ENCODE measurements around the gene NKX6-2.

The NKX6-2 gene

DNA sequence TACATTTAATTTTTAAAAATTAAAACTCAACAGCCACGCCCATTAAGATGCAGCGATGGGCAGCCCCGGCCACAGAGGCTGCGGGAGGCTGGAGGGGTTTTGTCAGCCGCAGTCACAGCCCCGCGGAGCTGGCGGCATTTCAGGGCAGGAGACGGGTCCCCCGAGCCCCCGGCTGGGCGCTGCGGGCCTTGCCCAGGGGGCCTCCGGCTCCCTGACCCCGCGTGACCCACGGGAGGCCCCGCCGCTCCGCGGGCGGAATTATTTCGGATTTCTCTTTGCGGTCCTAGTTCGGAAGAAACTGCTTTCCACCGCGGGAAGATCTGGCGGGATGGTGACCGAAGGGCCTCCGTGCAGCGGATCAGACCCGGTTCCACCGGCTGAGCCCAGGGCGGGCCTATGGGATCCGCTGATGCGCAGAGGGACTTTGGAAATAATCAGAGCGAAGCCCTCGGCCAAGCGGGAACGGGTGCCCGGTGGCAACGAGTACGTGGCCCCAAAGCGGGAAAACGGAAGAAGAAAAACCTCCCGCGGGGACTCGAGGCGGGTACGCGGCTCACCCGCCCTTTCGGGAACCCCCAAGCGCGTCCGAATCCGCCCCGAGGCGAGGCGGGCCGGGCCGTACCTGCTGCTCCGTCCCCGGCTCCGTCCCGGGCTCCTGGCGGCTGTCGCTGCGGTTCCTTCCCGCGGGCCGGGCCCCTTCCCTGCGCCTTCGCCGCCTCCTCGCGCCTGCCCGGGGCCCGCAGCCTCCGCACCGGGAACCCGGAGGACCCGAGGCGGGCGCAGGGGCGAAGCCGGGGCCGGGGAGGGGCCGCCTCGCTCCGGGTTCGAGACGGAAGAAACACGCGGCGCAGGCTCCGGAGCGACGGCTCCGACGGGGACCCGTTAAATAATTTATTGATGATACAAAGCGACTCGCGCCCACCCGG, 1.7 kb downstream of the NKX6-2 start:
- TF ChIP-seq, protein P1, sequence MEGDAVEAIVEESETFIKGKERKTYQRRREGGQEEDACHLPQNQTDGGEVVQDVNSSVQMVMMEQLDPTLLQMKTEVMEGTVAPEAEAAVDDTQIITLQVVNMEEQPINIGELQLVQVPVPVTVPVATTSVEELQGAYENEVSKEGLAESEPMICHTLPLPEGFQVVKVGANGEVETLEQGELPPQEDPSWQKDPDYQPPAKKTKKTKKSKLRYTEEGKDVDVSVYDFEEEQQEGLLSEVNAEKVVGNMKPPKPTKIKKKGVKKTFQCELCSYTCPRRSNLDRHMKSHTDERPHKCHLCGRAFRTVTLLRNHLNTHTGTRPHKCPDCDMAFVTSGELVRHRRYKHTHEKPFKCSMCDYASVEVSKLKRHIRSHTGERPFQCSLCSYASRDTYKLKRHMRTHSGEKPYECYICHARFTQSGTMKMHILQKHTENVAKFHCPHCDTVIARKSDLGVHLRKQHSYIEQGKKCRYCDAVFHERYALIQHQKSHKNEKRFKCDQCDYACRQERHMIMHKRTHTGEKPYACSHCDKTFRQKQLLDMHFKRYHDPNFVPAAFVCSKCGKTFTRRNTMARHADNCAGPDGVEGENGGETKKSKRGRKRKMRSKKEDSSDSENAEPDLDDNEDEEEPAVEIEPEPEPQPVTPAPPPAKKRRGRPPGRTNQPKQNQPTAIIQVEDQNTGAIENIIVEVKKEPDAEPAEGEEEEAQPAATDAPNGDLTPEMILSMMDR (conservative IDR thresholded peaks at IDR 0.05; ENCODE audit: low read length) = no peak
- H3K4me3 ChIP-seq (ENCODE audit: low read length) = no peak overlapping the region
- DNase-seq (ENCODE audit: low read depth) = no peak

DNA sequence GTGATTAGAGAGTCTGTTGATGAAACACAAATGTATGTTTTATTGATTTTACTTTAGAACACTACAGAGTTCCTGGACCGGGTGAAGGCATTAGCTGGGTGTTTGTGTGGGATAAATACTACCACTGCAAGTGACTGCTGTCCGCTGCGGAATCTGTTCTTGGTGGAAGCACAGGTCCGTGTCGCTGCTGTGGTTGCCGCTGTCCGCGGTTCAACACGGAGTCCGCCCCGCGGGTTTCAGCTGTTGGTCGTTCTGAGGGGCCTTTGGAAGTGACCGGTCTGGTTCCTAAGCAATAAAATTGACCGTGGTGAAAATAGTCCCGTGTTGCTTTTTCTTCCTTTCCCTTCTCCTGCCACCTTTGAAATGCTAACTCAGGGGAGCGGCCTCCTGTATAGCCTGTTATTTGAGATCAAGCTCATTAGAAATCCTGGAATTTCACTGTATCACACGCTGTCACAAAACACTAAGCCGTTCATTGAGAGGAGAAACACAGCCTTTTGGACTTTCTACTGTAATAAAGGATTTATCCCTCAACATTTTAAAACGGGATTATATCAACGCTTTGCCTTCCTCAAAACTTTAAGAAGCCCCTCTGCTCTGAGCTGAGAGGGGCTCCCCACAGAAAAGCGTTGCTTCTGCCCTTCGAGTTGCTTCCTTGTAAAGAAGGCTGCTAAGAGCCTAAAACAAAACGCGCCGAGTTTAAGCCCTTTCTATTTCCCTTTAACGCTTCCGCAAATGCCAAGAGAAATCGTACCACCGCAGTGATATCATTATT, 2.6 kb downstream of the NKX6-2 start:
- no peak for DNase-seq (ENCODE audit: low read depth)

GRCh38 chr10:132781556-132781955, 4.4 kb downstream of the NKX6-2 start:
- DNase-seq (ENCODE audit: low read depth) = no peak
- TF ChIP-seq, protein P1 (conservative IDR thresholded peaks at IDR 0.05; ENCODE audit: low read length) = no peak
- H3K4me3 ChIP-seq (ENCODE audit: low read length) = no peak overlapping the region

More for the DNA sequence above, 2.6 kb downstream of the NKX6-2 start:
- TF ChIP-seq, protein P1 (conservative IDR thresholded peaks at IDR 0.05; ENCODE audit: low read length) = no peak
- no peak overlapping the region for H3K4me3 ChIP-seq (ENCODE audit: low read length)

DNA sequence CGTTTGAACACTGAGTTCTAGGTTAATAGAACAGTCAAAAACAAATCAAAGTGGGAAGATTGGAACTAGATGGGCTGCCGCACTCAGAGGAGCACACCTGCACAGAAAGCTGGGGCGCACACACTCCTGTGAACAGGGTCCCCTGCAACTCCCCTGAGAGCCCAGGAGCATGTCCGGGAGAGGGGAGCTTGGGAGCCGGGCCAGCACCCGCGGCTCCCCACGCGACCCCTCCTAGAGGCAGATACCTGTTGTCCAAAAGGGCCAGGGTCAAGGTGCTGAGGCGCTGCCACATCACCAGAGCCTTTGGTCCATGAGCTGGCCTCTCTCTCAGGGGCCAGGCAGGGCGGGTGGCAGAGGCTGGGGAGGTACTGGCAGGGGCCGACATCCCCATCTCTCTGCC, 5.6 kb downstream of the NKX6-2 start:
- no peak for DNase-seq (ENCODE audit: low read depth)
- H3K4me3 ChIP-seq (ENCODE audit: low read length) = no peak overlapping the region
- TF ChIP-seq, protein P1 (conservative IDR thresholded peaks at IDR 0.05; ENCODE audit: low read length) = no peak

DNA sequence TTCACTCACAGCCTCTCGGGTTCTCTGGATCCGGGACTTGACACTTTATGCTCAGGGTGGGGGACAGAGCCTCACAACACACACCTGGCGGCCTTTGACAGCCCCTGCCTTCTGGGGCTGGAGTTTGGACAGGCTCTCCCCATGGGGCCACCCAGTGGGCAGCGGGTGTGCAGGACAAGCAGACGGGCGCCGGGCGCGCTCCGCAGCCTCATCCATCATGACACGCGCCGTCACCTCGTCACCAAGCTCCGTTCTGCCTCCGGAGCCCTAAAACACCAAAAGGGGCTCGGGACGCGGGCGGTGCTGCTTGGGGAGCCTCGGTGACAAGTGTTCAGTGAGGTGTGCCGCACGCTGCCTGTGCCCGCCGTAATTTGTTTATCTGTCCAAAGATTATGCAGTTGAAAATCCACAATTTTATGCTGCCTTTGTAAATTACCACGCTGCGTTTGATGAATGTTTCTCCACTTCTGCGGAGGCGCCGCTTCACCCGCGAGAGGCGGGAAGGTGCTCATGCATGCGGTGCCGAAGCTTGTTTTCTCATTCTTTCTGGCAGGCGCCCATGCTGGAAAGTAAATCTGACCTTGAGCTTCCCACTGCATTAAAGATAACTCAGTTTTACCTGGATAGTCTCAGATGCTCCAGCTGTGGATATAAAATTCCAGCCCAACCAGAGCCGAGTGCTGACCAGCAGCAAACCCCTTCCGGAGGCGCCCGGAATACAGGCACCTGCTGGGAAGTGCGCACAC, 6.2 kb downstream of the NKX6-2 start:
- no peak overlapping the region for H3K4me3 ChIP-seq (ENCODE audit: low read length)
- TF ChIP-seq, protein P1 (conservative IDR thresholded peaks at IDR 0.05; ENCODE audit: low read length) = no peak
- DNase-seq (ENCODE audit: low read depth) = no peak

DNA sequence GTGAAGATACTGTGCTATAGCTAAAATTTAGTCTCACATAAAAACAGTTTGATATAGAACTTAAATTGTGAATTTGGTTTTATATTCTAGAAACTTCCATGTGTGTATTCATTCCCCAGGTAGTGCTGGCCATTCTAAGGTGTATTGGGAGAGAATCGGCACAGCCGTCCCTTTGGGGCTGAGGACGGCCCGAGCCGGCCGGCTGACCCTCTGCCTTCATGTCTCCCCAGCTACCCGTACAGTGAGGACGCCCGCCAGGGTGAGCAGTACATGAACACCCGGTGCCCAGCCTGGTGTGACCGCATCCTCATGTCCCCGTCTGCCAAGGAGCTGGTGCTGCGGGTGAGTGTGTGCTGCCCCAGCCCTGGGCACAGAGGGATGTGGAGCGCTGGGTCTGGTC, 8.5 kb downstream of the NKX6-2 start:
- H3K4me3 ChIP-seq (ENCODE audit: low read length) = no peak overlapping the region
- no peak for DNase-seq (ENCODE audit: low read depth)
- TF ChIP-seq, protein P1 (conservative IDR thresholded peaks at IDR 0.05; ENCODE audit: low read length) = no peak

Data from AG10803 (cell line).